ENCODE results near the gene FBXO36.
"Not testable (repeated sequence)": the region's sequence is repeated elsewhere in the genome, so short reads cannot be mapped to it uniquely, and the experiment has no call there.

The FBXO36 gene

DNA sequence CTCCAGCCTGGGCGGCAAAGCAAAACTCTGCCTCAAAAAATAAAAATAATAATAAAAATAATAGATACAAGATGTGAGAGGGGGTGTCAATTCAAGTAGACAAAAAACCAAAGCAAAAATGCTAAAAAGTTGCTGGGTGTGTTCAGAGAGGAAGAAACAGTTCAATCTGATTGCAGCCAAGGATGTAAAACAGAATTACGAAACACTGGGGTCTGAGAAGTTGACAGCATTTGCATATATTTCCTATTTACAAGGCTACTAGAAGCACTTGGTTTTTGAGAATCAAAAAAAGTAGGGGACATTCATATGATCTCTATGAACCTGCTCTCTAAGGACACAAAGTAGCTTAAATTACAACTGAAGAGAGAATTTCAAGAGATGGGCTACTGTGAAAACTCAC lies 8.1 kb upstream of the FBXO36 start:
- DNase-seq, result no peak

DNA sequence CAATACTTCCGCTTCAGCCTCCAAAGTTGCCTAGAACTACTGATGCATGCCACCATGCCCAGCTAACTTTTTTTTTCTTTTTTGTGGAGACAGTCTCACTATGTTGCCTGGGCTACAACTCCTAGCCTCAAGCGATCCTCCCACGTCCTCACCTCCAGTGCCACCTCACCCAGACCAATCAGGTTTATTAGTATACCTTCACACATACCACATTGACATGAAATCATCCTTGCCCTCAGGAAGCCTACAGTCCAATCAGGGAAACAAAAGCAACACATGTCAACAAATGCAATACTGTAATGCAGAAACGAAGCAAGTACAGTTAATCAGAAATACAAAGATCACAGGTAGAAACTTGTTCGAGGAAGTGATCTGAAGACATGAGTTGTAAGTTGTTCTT lies 4.5 kb upstream of the FBXO36 start:
- no peak for DNase-seq

DNA sequence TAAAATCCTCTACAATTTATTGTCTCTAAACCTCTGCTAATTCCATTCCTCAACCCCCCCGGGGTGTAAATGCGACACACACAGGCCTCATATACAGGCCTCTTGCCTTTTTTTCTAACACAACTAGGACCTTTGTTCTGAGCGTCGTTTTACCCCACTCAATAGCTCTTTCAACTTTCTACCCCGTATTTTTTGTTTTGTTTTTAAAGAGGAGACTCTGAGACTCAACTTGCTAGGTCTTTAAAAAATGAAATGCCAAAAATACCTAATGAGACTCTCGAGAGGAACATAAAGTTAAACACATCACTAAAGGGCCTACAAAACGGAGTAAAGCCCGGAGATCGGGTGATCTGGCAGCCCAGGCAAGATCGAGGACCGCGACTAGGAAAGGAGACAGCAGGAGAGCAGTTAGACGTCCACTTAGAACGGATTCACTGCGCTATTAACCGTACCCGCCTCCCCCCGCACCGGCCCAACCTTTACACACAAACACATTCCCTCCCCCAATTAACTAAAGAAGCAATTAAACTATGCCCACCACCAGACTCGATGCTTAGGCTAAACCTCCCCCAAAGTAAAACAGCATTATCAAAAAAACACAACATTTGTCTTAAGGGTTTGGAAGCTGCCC lies 2.2 kb upstream of the FBXO36 start:
- DNase-seq, result no peak

DNA sequence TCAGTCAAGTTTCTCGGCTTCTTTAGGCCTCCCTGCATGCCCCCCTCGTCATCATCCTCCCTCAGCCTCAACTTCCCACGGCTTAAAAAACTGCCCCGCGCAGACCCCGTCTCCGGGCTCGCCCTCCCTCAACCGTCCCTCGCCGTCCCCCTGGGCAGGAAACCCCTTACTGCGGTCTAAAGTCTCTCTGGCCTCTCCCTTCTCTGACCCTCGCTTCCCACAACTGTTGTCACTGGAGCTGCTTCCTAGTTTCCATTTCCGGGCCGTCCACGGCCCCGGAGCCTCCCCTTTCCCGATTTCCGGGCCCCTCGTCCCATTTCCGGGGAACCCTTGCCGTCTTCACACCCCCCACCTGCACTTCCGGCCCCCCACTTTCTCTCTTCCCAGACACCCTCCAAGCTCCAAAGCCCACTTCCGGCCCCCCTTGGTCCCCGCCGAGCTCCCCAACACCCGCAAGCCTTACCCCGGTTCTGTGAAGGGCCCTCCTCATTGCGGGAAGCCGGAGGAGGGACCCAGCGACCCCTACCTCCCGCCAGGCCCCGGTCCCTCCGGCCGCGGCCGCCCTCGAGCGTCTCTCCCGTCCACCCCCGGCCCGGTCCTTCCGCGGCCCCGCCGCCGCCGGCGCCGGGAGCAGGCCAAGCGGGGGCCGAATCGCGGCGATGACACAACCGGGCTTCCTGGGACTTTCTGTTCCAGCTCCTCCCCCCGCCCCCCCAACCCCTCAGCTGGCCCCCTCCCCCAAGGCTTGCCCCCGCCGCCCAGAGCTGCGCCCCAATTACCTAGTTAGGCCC lies 1.0 kb upstream of the FBXO36 start:
- peak; percentile 71 for DNase-seq

DNA sequence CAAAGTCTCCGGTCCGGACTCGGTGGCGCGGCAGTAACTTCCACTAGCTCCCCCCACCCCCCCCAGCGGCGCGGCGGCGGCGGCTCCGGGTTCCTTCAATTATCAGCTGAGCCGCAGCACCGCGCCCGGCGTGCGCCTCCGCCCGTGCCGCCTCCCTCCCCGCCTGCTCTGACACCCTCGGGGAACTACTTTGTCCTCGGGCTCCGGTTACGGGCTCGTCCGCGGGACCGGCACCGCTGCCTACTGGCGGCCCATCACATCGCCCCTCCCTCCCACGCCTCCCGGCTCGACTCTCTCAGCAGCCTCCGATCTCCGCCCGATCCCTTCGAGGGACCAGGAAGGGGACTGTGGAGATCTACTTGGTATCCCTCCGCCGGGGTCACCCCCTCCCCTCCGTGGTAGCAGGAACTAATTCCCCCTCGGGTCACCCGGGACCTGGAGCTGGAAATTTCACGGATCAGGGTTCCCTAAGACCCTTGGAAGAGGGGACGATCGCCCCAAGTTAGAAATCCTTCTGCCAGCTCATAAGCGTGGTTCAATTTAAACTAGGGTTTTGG lies 333 bp upstream of the FBXO36 start, which contains the start of gene TRIP12:
Gene TRIP12, minus strand, starts transcription at position 118 of the 557 bp plus-strand sequence. CDS start 41,930 bp downstream, outside the sequence.
- peak; percentile 93 for DNase-seq

DNA sequence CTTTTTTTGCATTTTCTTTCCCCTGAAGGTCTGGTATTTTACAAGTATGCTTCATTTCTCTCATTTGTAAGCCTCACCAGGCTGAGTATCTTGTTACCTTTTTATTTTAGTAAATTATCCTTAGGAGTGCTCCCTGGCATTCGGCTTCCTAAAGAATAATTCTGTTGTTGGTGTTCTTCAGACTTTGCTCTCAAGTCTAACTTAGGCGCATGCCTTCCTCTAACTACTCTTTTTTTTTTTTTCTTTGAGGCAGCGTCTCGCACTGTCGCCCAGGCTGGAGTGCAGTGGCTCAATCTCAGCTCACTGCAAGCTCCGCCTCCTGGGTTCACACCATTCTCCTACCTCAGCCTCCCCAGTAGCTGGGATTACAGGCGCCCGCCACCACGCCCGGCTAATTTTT lies 2.2 kb downstream of the FBXO36 start:
- not testable (repeated sequence) for DNase-seq

DNA sequence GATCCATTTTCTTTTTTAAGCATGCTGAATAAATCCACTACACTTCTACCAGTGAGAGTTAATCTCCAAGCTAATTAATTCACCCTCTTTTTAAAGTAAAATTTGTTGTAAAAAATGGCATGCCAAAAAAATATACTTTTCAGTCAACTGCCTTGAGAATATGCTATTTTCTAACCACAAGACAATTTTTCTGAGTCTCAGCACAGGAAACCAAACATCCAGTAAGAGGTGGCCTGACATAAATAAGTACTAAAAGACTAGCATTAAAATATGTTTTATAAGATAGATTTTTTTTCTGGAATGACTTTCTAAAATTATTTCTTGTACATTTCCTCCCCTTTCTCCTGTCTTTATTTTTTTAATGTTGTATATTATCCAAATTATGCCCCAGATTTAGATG lies 2.9 kb downstream of the FBXO36 start:
- DNase-seq, result no peak

DNA sequence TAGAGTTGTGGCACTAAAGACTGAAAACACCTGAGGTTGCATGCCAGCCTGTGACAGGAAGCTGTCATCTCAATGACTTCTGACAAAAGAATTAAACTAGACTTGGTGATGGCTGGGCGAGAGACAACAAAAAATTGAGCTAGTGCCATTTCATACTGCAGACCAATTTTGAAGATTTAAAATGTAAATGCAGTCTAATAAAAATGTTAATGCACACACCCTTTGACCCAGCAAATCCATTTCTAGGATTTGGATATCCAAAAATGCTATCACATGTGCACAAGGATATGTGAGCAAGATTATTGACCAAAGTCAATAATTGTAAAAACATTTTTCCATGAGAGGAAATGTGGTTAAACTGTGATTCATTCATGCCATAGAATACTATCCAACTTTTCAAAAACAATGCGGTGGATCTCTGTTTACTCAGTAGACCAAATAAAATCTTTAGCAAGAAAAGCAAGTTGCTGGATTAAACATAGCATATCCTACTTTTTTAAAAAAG lies 5.6 kb downstream of the FBXO36 start:
- DNase-seq, result no peak

DNA sequence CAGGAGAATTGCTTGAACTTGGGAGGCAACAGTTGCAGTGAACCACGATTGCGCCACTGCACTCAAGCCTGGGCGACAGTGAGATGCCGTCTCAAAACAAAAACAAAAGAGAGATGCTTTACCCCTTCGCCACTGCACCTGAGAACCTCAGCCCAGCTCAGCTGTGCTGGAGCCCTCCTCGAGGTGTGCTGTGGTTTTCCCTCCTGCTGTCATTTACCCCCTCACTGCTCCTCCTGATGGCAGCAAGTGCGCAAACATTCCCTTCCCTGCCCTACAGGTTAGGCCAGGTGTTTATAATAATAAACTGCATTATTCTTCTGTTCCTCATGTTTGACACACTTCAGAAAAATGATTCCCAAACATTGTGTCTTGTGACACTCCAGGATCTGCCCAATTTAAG lies 8.4 kb downstream of the FBXO36 start:
- no peak for DNase-seq

DNA sequence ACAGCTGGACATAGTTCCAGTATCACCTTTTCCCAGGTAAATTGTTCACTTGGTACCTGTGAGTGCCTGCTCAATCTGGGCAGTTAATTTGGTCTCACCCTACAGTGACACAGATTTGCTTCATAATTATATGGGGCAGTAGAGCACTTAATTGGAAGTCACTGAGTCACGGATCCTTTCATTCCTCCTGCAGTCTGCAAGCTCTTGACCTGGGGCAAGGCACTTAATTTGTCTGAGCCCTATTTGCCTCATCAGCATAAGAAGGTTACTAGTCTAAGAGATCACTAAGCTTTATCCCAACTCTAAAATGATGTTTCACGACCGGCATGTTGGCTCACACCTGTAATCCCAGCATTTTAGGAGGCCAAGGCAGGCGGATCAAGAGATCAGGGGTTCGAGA lies 8.9 kb downstream of the FBXO36 start:
- DNase-seq, result no peak

DNA sequence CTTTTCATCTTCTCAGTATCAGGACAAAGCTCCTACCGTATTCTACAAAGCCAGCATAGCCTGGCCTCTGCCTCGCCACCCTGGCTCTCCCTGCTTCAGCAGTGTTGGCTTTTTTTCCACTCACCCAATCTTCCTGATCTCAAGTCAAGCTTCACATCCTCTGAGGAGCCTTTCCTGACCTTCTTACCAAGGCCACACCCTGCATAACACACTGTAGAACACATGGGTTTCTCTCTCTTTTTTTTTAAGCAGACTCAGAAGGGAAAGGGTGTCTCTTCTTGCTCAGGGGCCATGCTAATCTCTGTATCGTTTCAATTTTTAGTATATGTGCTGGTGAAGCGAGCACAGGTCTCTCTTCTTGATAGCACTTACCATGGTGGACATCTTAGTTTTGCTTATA lies 15.2 kb downstream of the FBXO36 start:
- no peak for DNase-seq

DNA sequence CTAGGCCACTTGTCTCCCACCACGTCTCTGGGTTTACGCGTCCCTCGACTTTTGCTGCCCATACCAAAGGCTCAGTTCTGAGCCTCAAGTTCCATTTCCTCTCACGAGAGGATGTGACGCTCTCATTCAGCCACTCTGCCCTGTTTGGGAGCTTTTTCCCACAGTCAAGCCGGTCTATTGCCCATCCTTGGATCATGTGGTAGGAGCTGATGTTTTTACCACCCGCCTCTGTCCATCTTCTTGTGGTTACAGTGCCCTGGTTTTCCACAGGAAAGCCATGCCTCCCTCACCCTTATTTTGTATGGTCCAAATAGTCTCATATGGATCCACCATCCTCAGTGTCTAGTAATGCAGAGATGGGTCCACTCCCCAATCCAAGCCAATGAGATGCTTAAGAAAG lies 20.4 kb downstream of the FBXO36 start:
- no peak for DNase-seq

DNA sequence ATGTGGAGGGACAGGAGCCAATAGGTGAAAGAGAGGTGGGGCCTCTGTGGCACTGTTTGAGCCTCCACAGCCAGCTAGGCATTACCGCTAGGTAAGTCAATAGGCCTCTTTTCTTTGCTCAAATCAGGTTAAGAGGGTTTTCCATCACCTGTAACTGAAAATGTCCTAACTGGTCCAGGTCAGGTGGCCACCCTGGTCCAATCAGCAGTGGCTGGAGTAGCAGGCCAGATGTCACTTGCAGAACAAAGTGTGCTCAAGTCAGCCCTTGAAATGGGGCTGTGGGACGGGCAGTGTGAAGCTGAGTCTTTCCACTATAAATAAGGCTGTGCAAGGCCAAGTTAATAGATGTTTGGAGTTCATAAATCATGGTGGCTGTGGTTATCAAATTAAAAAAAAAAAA lies 20.9 kb downstream of the FBXO36 start:
- DNase-seq, result no peak

DNA sequence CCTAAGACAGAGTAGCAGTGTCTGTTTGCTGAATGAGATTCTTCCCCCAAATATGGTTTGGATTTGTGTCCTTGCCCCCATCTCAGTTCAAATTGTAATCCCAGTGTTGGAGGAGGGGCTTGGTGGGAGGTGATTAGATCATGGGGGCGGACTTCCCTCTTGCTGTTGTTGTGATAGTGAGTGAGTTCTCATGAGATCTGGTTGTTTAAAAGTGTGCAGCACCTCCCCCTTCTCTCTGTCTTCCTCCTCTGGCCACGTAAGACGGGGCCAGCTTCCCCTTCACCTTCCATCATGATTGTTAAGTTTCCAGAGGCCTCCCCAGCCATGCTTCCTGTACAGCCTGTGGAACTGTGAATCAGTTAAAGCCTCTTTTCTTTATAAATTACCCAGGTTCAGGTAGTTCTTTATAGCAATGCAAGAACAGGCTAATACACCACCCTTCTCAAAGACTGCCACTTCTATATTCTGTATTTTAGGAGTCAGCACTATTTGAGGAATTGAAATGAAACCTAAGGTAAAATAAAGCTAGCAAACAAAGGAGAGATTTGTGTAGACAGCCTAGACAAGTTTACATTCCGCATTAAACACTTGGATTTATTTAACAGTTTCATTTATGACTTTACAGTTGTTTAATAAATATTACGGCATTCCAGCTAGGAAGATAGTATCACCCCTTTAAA lies 21.6 kb downstream of the FBXO36 start:
- DNase-seq, result no peak

DNA sequence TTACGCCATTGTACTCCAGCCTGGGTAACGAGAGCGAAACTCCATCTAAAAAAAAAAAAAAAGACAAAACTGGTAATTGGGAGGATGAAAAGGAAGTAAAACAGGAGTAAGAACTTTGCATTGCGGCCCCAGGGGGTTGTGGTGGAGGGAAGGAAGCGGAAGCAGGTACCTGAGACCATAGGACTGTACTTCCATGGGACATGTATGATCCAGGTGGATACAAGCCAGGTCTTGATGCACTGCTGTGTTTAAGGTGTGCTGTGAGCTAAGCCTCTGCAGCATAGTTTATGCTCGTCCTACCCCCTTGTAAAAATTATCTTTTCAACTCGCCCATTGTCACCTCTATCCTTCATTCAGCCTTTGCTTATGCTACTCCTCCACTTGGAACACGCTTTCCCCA lies 23.7 kb downstream of the FBXO36 start:
- no peak for DNase-seq

DNA sequence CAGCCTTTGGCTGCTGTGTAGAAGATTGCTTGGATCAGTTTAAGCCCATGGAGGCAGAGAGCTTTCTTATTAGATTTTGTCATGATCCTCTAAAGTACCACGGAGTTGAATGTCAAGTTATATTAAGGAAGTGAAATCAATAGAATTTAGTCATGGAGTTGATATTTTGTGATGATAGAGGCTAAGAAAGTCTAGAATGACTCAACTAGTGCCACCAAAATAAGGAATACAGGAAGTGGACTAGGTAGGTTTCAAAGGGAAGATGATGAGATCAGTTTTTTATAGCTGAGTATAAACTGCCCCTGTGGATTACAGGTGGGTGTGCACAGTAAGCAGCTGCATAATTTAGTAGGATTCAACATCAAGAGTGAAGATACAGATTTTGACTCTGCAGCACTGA lies 25.2 kb downstream of the FBXO36 start:
- DNase-seq, result no peak

DNA sequence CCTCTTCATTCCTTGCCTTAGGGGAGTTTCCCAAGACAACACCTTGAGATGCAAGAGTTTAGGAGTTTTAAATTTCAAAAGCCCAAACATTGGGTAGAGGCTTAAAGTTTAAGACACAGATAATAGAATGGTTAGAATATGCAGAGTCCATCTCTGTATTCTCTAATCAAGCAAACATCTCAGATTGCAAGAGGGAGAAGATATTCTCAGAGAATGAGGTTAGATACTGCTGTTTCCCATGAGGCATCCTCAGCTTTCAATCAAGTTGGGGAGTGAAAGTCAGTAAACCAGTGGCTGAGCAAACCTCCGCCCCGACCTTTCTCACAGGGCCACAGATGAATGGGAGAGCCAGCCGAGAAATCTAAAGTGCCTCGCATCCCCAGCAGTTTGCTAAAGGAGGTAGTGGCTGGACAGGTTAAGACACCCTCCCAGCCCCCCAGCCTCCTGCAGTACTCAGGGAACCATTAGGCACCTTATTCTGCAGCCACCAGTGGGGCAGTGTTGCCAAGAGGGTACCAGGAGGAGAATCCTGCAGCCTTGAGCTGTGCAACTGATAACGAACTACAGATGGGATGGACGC lies 30.0 kb downstream of the FBXO36 start:
- no peak for DNase-seq

DNA sequence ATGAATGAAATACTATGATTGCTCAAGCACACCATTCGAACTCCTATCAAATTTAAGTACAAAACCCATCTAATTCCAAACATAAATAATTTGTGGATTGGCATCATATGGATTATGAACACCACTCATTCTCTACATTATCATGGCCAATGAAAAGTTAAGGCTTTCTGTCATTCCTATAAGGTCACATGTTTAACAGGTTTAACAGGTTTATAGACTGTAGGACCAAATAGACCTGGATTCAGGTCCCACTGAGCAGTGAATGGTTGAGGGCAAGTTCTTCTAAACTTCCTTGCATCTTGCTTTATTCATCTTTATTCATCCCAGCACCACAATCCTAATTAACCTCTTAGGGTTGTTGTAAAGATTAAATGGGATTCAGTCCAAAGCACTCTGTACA lies 33.4 kb downstream of the FBXO36 start:
- no peak for DNase-seq

DNA sequence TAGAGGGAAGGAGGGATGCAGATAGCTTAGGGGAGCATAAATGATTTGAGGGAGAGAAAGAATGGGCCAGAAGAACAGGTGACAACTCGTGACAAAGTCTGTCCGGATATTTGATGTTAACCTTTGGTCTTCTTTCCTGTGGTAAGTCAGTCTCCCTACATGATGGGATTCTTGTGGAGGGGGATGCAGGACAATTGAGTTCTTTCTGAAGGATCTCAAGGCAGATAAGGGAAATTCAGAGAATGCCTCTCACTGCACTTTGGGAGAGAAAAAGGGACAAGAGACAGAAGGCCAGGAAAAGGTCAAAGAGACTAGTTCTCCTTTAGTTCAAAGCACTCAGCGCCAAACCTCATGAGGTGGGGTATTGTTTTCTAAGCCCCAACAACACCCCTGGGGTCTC lies 34.2 kb downstream of the FBXO36 start:
- no peak for DNase-seq

DNA sequence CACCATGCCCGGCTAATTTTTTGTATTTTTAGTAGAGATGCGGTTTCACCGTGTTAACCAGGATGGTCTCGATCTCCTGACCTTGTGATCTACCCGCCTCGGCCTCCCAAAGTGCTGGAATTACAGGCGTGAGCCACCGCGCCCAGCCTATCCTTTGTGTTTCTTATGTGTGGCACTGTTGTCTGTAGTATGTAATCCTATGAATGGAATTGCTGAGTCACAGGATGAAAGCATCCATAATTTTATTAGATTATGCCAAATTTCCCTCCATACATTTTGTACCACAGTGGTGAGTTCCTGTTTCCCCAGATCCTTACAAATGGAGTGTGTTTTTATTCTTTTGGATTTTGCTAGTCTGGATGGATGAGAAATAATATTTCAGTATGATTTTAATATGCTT lies 41.3 kb downstream of the FBXO36 start:
- not testable (repeated sequence) for DNase-seq

DNA sequence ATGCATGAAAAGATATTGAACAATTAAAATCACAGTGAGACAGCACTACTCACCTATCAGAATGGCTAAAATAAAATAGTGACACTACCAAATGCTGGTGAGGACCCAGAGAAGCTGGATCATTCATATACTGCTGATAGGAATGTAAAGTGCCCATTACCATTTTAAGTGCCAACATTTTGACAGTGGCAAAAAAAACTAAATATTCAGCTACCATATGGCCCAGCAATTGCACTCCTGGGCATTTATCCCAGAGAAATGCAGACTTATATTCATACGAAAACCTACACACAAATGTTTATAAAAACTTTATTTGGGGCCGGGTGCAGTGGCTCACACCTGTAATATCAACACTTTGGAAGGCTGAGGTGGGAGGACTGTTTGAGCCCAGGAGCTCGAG lies 47.6 kb downstream of the FBXO36 start:
- DNase-seq, result no peak

DNA sequence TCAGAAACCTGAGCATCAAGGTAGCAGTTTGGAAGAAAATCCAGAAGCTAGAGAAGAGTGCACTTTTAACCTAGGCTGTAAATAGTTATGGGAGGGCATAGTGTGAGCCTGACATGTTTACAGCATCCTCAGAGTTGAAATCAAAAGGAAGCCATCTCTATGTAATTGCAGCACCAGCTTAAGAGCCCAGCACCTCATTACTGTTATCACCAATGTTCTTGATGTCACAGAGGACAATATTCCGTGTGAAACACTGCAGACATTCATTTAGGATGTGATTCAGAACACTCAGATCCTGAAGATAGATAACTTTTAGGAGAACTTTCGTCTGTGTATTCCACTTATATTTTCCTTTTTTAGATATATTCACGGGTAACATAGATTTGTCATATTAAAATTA lies 48.1 kb downstream of the FBXO36 start:
- DNase-seq, result no peak

DNA sequence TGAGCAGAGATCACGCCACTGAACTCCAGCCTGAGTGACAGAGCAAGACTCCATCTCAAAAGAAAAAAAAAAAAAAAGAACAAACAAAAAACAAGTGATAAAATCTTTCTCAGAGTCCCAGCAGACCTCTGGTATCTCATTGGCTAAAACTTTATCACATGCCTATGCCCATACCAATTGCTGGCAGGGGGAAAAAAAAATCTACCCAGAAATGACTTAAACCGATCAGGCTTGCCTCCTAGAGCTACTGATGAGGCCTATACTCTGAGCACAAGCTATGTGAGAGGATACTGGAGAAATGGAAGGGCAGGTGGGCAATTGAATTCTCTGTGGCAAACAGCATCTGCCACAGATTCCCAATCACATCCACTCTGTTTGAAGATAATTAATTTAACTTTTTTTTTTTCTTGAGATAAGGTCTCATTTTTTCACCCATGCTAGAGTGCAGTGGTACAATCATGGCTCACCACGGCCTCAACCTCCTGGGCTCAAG lies 49.0 kb downstream of the FBXO36 start:
- DNase-seq, result no peak

All from T1000 (cell line).